SK-N-SH (cell line): ENCODE measurements around the gene CD24.

ENCODE experiments used
- POLR2AphosphoS5 ChIP-seq: IDR thresholded peaks from 2 replicates; pipeline ENCODE4 v1.6.1; 2012; ENCODE audit warnings: low read depth, low read length
- SIN3A ChIP-seq: IDR thresholded peaks from 2 replicates; pipeline ENCODE4 v1.6.1; 2012; ENCODE audit warnings: low read depth, mild to moderate bottlenecking, low read length, moderate library complexity, borderline replicate concordance
- YY1 ChIP-seq: IDR thresholded peaks from 2 replicates; pipeline ENCODE4 v1.4.0; 2012; ENCODE audit warnings: low read depth, mild to moderate bottlenecking
- TF ChIP-seq, protein P1 (sequence below): fragments of 200-600 bp; sonication (generic); IDR thresholded peaks from 2 replicates; pipeline ENCODE4 v1.6.1; 2017; ENCODE audit warnings: antibody characterized with exemption, mild to moderate bottlenecking, moderate library complexity

DNA sequence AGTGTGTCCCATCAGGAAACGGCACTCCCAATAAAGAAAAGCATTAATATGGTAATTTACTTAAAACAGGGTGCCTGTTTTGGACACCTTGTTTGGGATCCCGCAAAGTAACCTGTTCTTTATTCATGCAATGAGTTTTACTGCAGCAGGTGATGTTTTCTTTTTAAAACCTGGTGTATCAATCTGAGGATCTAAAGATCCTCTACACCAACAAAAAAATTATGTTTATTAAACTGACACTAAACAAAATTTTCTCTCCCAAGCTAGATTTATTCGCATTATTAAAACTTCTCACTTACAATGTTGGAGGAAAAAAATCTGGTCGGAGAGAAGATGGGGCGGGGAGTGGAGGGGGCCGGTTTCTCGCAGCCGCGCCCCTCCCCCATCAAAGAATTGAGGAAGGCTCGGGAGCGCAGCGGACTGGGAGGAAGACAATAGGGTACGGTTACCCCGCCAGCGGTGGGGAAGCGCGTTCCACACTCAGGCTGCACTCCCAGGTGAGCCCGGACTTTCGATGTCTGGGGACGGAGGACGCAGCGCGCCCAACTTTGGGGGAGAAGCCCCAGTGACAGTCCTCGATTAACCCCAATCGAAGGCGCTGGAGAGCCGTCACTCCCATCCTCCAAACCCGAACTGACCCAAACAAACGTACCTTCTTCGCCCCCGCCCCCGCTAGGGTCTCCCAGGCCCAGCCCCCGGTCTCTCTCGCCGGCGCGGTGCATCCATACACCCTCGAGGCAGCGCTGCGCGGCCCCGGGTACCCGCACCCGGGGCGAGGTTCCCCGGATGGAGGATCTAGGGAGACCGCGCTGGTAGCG is 1.3 kb downstream of the CD24 start:
- TF ChIP-seq, protein P1, sequence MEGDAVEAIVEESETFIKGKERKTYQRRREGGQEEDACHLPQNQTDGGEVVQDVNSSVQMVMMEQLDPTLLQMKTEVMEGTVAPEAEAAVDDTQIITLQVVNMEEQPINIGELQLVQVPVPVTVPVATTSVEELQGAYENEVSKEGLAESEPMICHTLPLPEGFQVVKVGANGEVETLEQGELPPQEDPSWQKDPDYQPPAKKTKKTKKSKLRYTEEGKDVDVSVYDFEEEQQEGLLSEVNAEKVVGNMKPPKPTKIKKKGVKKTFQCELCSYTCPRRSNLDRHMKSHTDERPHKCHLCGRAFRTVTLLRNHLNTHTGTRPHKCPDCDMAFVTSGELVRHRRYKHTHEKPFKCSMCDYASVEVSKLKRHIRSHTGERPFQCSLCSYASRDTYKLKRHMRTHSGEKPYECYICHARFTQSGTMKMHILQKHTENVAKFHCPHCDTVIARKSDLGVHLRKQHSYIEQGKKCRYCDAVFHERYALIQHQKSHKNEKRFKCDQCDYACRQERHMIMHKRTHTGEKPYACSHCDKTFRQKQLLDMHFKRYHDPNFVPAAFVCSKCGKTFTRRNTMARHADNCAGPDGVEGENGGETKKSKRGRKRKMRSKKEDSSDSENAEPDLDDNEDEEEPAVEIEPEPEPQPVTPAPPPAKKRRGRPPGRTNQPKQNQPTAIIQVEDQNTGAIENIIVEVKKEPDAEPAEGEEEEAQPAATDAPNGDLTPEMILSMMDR, result no peak
- TF ChIP-seq YY1 (no peak), POLR2AphosphoS5 (no peak), SIN3A (no peak)
